ENCODE results near the gene NBDY.

The NBDY gene

GRCh38 chrX:56857042-56857441 is 128.0 kb downstream of the NBDY start:
- no peak overlapping the region for H3K9ac ChIP-seq (ENCODE audit: low read length)
- H3K27me3 ChIP-seq (ENCODE audit: control insufficient read depth, insufficient read depth, low read length): no peaks in the 10 kb centered on the region

GRCh38 chrX:56860888-56861287 is 131.8 kb downstream of the NBDY start:
- Histone ChIP-seq H3K4me3 (ENCODE audit: low read length) (no peak overlapping the region), H3K9ac (ENCODE audit: low read length) (no peak overlapping the region), H3K36me3 (ENCODE audit: control insufficient read depth, insufficient read depth, low read length) (no peaks in the 10 kb centered on the region), H3K27ac (ENCODE audit: low read depth, low read length) (no peak overlapping the region), H3K4me1 (ENCODE audit: control insufficient read depth, insufficient read depth, low read length) (no peaks in the 10 kb centered on the region), H3K27me3 (ENCODE audit: control insufficient read depth, insufficient read depth, low read length) (no peaks in the 10 kb centered on the region)

More at GRCh38 chrX:56857042-56857441, 128.0 kb downstream of the NBDY start:
- Histone ChIP-seq H3K27ac (ENCODE audit: low read depth, low read length) (no peak overlapping the region), H3K4me1 (ENCODE audit: control insufficient read depth, insufficient read depth, low read length) (no peaks in the 10 kb centered on the region), H3K36me3 (ENCODE audit: control insufficient read depth, insufficient read depth, low read length) (no peaks in the 10 kb centered on the region), H3K4me3 (ENCODE audit: low read length) (no peak overlapping the region)

Data from rectal smooth muscle tissue (tissue), 1 donor.